Measurements from ENCODE around the gene ATP2B2. TPM values are rescaled to one million over a fixed set of nuclear protein-coding genes. Genes with fewer than 3 reads are reported as not detected.

ATP2B2 gene
- total RNA-seq, 2 donors from 2014 or later: 0.14 to 0.74 TPM

- Histone ChIP-seq H3K36me3 (no peaks in the 10 kb centered on the region), H3K27me3 (replicated peaks; ENCODE audit: insufficient read depth) (no peaks in the 10 kb centered on the region), H3K9me3 (no peaks in the 10 kb centered on the region), H3K4me1 (replicated peaks) (no peaks in the 10 kb centered on the region), H3K27ac (no peak overlapping the region), H3K4me3 (no peak overlapping the region)
- DNase-seq (ENCODE audit: low spot score): no peak
- TF ChIP-seq, protein P1, sequence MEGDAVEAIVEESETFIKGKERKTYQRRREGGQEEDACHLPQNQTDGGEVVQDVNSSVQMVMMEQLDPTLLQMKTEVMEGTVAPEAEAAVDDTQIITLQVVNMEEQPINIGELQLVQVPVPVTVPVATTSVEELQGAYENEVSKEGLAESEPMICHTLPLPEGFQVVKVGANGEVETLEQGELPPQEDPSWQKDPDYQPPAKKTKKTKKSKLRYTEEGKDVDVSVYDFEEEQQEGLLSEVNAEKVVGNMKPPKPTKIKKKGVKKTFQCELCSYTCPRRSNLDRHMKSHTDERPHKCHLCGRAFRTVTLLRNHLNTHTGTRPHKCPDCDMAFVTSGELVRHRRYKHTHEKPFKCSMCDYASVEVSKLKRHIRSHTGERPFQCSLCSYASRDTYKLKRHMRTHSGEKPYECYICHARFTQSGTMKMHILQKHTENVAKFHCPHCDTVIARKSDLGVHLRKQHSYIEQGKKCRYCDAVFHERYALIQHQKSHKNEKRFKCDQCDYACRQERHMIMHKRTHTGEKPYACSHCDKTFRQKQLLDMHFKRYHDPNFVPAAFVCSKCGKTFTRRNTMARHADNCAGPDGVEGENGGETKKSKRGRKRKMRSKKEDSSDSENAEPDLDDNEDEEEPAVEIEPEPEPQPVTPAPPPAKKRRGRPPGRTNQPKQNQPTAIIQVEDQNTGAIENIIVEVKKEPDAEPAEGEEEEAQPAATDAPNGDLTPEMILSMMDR (IDR thresholded peaks at IDR 0.05): no peak
- TF ChIP-seq POLR2A (IDR thresholded peaks at IDR 0.05) (no peak), POLR2AphosphoS5 (IDR thresholded peaks at IDR 0.05) (no peak)
- intact Hi-C loops (cut with DNase I): no loop called here
- WGBS: 84% methylated on average over 7 of the region's 7 CpGs
Measured at GRCh38 chr3:10524270-10524669, 18.9 kb upstream of the ATP2B2 start.

DNA sequence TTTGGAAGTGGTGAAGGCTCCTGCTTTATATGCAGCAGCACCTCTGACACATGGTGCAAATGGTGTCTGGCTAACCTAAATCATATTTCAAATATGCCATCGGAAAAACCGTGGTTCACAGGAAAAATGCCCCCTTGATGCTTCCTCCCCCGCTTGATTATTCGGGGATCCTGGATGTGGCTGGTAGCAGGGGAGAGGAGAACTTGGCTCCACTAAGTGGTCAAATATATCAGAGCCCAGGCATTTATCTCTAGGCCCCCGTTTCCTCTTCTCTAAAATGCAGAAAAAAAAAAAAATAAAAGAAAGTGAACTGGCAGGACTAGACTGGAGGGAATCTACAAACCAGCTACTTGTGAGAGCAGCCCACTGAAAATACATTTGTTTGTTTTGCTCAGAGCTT is 18.2 kb upstream of the ATP2B2 start:
- TF ChIP-seq, protein P1 (IDR thresholded peaks at IDR 0.05): no peak
- TF ChIP-seq POLR2AphosphoS5 (IDR thresholded peaks at IDR 0.05) (no peak), POLR2A (IDR thresholded peaks at IDR 0.05) (no peak)
- H3K27ac ChIP-seq: no peak overlapping the region
- no peaks in the 10 kb centered on the region for H3K4me1 ChIP-seq (replicated peaks)
- H3K36me3 ChIP-seq: no peaks in the 10 kb centered on the region
- DNase-seq (ENCODE audit: low spot score): no peak
- H3K27me3 ChIP-seq (replicated peaks; ENCODE audit: insufficient read depth): no peaks in the 10 kb centered on the region
- WGBS: 63% methylated on average over 5 of the region's 5 CpGs
- no peak overlapping the region for H3K4me3 ChIP-seq
- no peaks in the 10 kb centered on the region for H3K9me3 ChIP-seq
- intact Hi-C loops (cut with DNase I): no loop called here

- Histone ChIP-seq H3K36me3 (no peaks in the 10 kb centered on the region), H3K4me1 (replicated peaks) (no peaks in the 10 kb centered on the region), H3K9me3 (no peaks in the 10 kb centered on the region), H3K27ac (no peak overlapping the region), H3K4me3 (no peak overlapping the region), H3K27me3 (replicated peaks; ENCODE audit: insufficient read depth) (no peaks in the 10 kb centered on the region)
- 84% methylated on average over 3 of the region's 3 CpGs for WGBS
- no peak for TF ChIP-seq POLR2A (IDR thresholded peaks at IDR 0.05)
- no peak for TF ChIP-seq POLR2AphosphoS5 (IDR thresholded peaks at IDR 0.05)
- TF ChIP-seq, protein P1 (IDR thresholded peaks at IDR 0.05): no peak
- no peak for DNase-seq (ENCODE audit: low spot score)
- intact Hi-C loops (cut with DNase I): no loop called here
Measured at GRCh38 chr3:10522646-10523303, 17.4 kb upstream of the ATP2B2 start.

- TF ChIP-seq, protein P1 (IDR thresholded peaks at IDR 0.05): no peak
- TF ChIP-seq POLR2AphosphoS5 (IDR thresholded peaks at IDR 0.05) (no peak), POLR2A (IDR thresholded peaks at IDR 0.05) (no peak)
- H3K9me3 ChIP-seq: no peaks in the 10 kb centered on the region
- peaks cover 3% of the 10 kb centered on the region for H3K27me3 ChIP-seq (replicated peaks; ENCODE audit: insufficient read depth)
- no peak for DNase-seq (ENCODE audit: low spot score)
- no peak overlapping the region for H3K4me3 ChIP-seq
- no peaks in the 10 kb centered on the region for H3K36me3 ChIP-seq
- H3K27ac ChIP-seq: no peak overlapping the region
- no peaks in the 10 kb centered on the region for H3K4me1 ChIP-seq (replicated peaks)
- WGBS: 67% methylated on average over 6 of the region's 6 CpGs
- intact Hi-C loops (cut with DNase I): no loop called here
Measured at GRCh38 chr3:10521772-10522441, 16.5 kb upstream of the ATP2B2 start.

GRCh38 chr3:10520072-10520471 is 14.7 kb upstream of the ATP2B2 start:
- Histone ChIP-seq H3K4me3 (no peak overlapping the region), H3K4me1 (replicated peaks) (no peaks in the 10 kb centered on the region), H3K36me3 (no peaks in the 10 kb centered on the region), H3K27me3 (replicated peaks; ENCODE audit: insufficient read depth) (peaks cover 3% of the 10 kb centered on the region), H3K27ac (no peak overlapping the region), H3K9me3 (no peaks in the 10 kb centered on the region)
- intact Hi-C loops (cut with DNase I): no loop called here
- 65% methylated on average over 4 of the region's 4 CpGs for WGBS
- DNase-seq (ENCODE audit: low spot score): no peak
- TF ChIP-seq, protein P1 (IDR thresholded peaks at IDR 0.05): no peak
- no peak for TF ChIP-seq POLR2AphosphoS5 (IDR thresholded peaks at IDR 0.05)
- TF ChIP-seq POLR2A (IDR thresholded peaks at IDR 0.05): no peak
